Sigmoid colon (tissue), 7 donors: Measurements from ENCODE around the gene ENPP1. TPM values are rescaled to one million over a fixed set of nuclear protein-coding genes. Genes with fewer than 3 reads are reported as not detected.

ENCODE experiments used
- DNase-seq: peaks from one replicate; pipeline ENCODE4 v3.0.0-alpha.2; 2019
- H3K27ac ChIP-seq, 4 donors: fragments of 200-600 bp; sonication (generic); one replicate each; pipeline ENCODE4 v1.5.1; 2016 to 2019; ENCODE audit warnings: mild to moderate bottlenecking in 1 of 4
- H3K27me3 ChIP-seq, 3 donors: fragments of 200-600 bp; sonication (generic); one replicate each; pipeline ENCODE4 v1.5.1; 2019; ENCODE audit warnings: mild to moderate bottlenecking in 1 of 3
- H3K36me3 ChIP-seq, 4 donors: fragments of 200-600 bp; sonication (generic); one replicate each; pipeline ENCODE4 v1.5.1; 2016 to 2019
- H3K4me1 ChIP-seq, 4 donors: fragments of 200-600 bp; sonication (generic); one replicate each; pipeline ENCODE4 v1.5.1; 2017 to 2019
- H3K4me3 ChIP-seq, 4 donors: fragments of 200-600 bp; sonication (generic); one replicate each; pipeline ENCODE4 v1.5.1; 2017 to 2019; ENCODE audit warnings: mild to moderate bottlenecking in 2 of 4, moderate library complexity in 1 of 4
- H3K9me3 ChIP-seq, 4 donors: fragments of 200-600 bp in 3 of 4; sonication (generic) in 3 of 4; one replicate each; pipeline versions ENCODE4 v1.5.1 to v1.6.1; 2013 to 2019
- EP300 ChIP-seq, 4 donors: sonication (generic); formaldehyde crosslinking; IDR thresholded peaks; one replicate each; pipeline ENCODE4 v1.6.1; 2017; ENCODE audit warnings: antibody characterized with exemption in 4 of 4
- POLR2A ChIP-seq, 2 donors: fragments of 450-650 bp; IDR thresholded peaks; one replicate each; pipeline ENCODE4 v1.6.1; 2016; ENCODE audit warnings: antibody characterized with exemption in 2 of 2, mild to moderate bottlenecking in 2 of 2, moderate library complexity in 2 of 2
- POLR2AphosphoS5 ChIP-seq, 4 donors: sonication (generic); formaldehyde crosslinking; IDR thresholded peaks; one replicate each; pipeline ENCODE4 v1.6.1; 2017; ENCODE audit warnings: antibody characterized with exemption in 4 of 4
- WGBS, 2 donors: extraction: QIAGEN DNeasy Blood & Tissue Kit; methylation state at CpG; one replicate each; pipeline ENCODE4 v1.1.7; 2013; 5-methylcytosine and 5-hydroxymethylcytosine counted together
- intact Hi-C: fragments of 100-400 bp; cut with DNase I; formaldehyde crosslinking; loops from one replicate; pipeline ENCODE4 v1.15.1; 2023
- polyA plus RNA-seq, 3 donors: library from polyadenylated mRNA; stranded (reverse); fragments of 200-250 nt; gene quantifications; one replicate each; pipeline ENCODE4 v1.2.3, GENCODE V29; 2013
- total RNA-seq, 4 donors: library from RNA; depleted of rRNA; stranded (reverse); fragments of >200 nt; gene quantifications; one replicate each; pipeline ENCODE4 v1.1.0, GENCODE V29; 2016
- TF ChIP-seq, protein P1 (sequence below), 4 experiments: fragments of 450-650 bp in 3 of 4; fragments of 200-600 bp in 1 of 4; IDR thresholded peaks; one replicate each; pipeline ENCODE4 v1.5.1; 2016 to 2019; ENCODE audit warnings: antibody characterized with exemption in 4 of 4, mild to moderate bottlenecking in 3 of 4, moderate library complexity in 2 of 4
- donor health status: healthy with polysubstance abuse.
- donor health status: Bipolar disorder and iron deficiency.
- donor health status: healthy.

Gene ENPP1
- total RNA-seq: 1 to 10 TPM; 3.6 to 7.2 (median 4.2) TPM
- polyA plus RNA-seq: 1 to 10 TPM; 1.2 to 2.5 (median 2.1) TPM

DNA sequence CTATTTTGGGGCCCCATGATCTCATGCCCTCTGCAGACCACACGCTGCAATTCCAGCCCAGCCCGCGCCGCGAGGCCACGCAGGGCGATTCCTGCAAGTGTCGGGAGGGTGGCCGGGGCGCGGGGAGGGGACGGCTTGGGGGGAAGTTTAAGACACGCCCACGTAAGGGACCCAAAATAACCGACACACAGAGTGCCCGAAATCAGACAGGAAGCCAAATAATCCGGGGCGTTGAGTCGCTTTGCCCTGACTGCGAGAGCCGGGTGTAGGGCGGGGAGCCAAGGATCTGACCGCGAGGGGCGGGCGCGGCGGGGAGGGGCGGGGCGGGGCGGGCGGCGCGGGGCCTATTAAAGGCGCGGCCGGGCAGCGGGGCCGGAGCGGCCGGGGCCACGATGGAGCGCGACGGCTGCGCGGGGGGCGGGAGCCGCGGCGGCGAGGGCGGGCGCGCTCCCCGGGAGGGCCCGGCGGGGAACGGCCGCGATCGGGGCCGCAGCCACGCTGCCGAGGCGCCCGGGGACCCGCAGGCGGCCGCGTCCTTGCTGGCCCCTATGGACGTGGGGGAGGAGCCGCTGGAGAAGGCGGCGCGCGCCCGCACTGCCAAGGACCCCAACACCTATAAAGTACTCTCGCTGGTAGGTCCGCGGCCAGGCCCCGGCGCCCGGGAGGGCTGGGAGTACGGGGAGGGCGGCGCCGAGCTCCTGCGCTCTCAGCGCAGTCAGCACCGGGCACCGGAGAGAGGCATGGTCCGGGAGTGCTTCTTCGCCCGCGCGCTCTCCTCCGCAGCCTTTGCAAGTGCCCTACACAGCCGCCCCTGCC, at the start of gene ENPP1:
Gene ENPP1 (plus strand): TSS at position 377 of the 816 bp plus-strand sequence. CDS start 16 bp downstream, at position 393.
- H3K4me3 ChIP-seq: peak within 1 kb of the TSS; percentile 53 to 68 (median 66)
- TF ChIP-seq, protein P1, sequence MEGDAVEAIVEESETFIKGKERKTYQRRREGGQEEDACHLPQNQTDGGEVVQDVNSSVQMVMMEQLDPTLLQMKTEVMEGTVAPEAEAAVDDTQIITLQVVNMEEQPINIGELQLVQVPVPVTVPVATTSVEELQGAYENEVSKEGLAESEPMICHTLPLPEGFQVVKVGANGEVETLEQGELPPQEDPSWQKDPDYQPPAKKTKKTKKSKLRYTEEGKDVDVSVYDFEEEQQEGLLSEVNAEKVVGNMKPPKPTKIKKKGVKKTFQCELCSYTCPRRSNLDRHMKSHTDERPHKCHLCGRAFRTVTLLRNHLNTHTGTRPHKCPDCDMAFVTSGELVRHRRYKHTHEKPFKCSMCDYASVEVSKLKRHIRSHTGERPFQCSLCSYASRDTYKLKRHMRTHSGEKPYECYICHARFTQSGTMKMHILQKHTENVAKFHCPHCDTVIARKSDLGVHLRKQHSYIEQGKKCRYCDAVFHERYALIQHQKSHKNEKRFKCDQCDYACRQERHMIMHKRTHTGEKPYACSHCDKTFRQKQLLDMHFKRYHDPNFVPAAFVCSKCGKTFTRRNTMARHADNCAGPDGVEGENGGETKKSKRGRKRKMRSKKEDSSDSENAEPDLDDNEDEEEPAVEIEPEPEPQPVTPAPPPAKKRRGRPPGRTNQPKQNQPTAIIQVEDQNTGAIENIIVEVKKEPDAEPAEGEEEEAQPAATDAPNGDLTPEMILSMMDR (IDR thresholded peaks at IDR 0.05): peak in 3 of 4 experiments; percentile 21 to 52 (median 22)
- TF ChIP-seq POLR2AphosphoS5 (IDR thresholded peaks at IDR 0.05) (peak in 1 of 4 donors; percentile 43), EP300 (IDR thresholded peaks at IDR 0.05) (no peak), POLR2A (IDR thresholded peaks at IDR 0.05) (no peak)
- no peaks in the 10 kb centered on the region for H3K27me3 ChIP-seq
- peak; percentile 86 for DNase-seq
- WGBS, 2 donors: 1% methylated on average over 99 of the region's 99 CpGs
- H3K36me3 ChIP-seq: no peaks in the 10 kb centered on the region
- H3K9me3 ChIP-seq: no peaks in the 10 kb centered on the region
- peaks cover 0 to 8% (median 6%) of the 10 kb centered on the region in 4 donors for H3K4me1 ChIP-seq
- intact Hi-C loops: no loop called here
- peak within 1 kb of the TSS; percentile 72 to 74 (median 73) for H3K27ac ChIP-seq

DNA sequence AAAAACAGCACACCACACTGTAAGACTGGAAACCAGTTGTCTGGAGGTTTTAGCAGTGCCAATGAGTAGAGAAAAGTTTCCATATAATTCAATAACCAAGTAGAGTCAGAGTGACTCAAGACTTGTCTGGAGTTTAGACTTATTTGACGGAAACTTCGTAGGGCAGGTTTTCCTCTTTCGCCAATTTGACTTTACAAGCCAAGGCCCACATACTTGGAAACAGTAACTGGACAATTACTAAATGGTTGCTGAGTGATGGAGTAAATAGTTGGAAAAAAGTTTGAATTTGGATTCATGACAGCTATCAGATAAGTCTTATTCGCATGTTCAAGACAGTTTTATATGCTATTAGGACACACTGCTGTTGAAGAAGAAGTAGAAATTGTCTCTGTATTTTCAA, 48.9 kb upstream of the ENPP1 start:
- no peak overlapping the region for H3K4me3 ChIP-seq
- WGBS, 2 donors: 76 to 88% methylated on average over 4 of the region's 4 CpGs
- H3K27me3 ChIP-seq: no peaks in the 10 kb centered on the region
- no peaks in the 10 kb centered on the region for H3K4me1 ChIP-seq
- no peak overlapping the region for H3K27ac ChIP-seq
- no peak for DNase-seq
- H3K36me3 ChIP-seq: no peaks in the 10 kb centered on the region
- H3K9me3 ChIP-seq: no peaks in the 10 kb centered on the region
- TF ChIP-seq EP300 (IDR thresholded peaks at IDR 0.05) (no peak), POLR2A (IDR thresholded peaks at IDR 0.05) (no peak), POLR2AphosphoS5 (IDR thresholded peaks at IDR 0.05) (no peak)
- TF ChIP-seq, protein P1 (IDR thresholded peaks at IDR 0.05): no peak
- intact Hi-C loops: no loop called here

DNA sequence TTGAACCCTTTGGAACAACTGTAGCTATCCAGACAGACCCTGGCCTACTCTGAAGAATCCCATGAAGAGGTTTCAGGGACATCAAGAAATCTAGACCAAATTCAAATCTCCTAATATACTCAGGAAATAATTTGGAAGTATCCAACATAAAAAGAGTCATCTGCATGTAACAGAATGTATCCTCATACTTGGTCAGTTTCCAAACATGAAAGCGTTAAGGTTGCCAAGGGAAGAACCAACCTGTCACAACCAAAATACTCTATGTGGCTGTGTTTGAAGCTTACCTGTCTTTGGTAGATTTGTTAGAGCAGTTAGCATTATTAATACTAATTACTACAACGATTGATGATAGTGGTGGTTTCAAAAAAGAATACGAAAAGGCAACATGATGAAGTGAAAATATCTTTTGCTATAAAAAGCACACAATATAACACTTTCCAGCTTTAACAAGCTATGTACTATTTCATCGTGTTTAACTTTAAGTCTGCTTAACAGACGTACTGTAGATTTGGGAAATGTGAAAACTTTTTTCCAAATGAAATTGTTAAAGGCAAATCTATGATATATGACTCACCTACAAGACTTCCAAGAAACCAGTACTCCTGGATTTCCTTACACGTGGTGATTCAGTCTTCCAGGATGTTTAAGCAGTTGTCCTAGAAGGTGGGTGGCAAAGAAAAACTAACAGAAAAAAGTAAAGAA, 46.6 kb upstream of the ENPP1 start:
- H3K36me3 ChIP-seq: no peaks in the 10 kb centered on the region
- no peak overlapping the region for H3K27ac ChIP-seq
- no peak overlapping the region for H3K4me3 ChIP-seq
- no peaks in the 10 kb centered on the region for H3K4me1 ChIP-seq
- H3K9me3 ChIP-seq: no peaks in the 10 kb centered on the region
- intact Hi-C loops: no loop called here
- DNase-seq: no peak
- no peak for TF ChIP-seq POLR2AphosphoS5 (IDR thresholded peaks at IDR 0.05)
- TF ChIP-seq EP300 (IDR thresholded peaks at IDR 0.05): no peak
- 79 to 82% methylated on average over 6 of the region's 6 CpGs for WGBS, 2 donors
- no peaks in the 10 kb centered on the region for H3K27me3 ChIP-seq

DNA sequence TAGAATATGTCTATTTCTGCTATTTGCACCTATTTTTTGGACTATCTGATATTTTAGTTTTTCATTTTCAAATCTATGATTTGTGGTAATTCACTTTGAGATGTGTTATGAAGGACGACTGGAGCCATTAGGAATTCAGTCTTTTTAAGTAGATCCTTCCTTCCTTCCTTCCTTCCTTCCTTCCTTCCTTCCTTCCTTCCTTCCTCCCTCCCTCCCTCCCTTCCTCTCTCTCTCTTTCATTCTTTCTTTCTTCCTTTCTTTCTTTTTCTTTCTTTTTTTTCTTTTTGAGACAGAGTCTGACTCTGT, 46.1 kb upstream of the ENPP1 start:
- H3K4me1 ChIP-seq: no peaks in the 10 kb centered on the region
- no peak overlapping the region for H3K27ac ChIP-seq

DNA sequence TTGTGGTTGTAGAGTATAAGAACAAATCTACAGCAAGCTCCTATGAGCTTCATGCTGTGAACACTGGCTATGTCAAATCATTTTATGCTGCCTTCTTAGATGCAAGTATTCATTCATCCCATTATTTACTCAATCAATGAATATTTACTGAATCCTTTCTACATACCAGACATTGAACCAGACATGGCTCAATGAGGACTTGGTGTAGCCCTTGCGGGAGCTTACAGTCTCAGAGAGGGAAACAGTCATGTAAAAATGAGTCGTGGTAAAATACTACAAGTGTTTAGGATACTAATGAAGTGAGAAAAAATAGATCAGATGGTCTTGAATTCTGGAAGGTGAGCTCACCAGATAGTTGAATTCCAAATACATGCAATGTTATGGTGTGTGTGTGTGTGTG, 44.8 kb upstream of the ENPP1 start:
- TF ChIP-seq POLR2AphosphoS5 (IDR thresholded peaks at IDR 0.05) (no peak), POLR2A (IDR thresholded peaks at IDR 0.05) (no peak), EP300 (IDR thresholded peaks at IDR 0.05) (no peak)
- TF ChIP-seq, protein P1 (IDR thresholded peaks at IDR 0.05): no peak
- Histone ChIP-seq H3K27ac (no peak overlapping the region), H3K27me3 (no peaks in the 10 kb centered on the region), H3K4me1 (no peaks in the 10 kb centered on the region), H3K9me3 (no peaks in the 10 kb centered on the region), H3K4me3 (no peak overlapping the region), H3K36me3 (no peaks in the 10 kb centered on the region)
- intact Hi-C loops: no loop called here
- DNase-seq: no peak
- 94 to 96% methylated on average over 2 of the region's 2 CpGs for WGBS, 2 donors

More for the DNA sequence above, 46.1 kb upstream of the ENPP1 start:
- Histone ChIP-seq H3K36me3 (no peaks in the 10 kb centered on the region), H3K27me3 (no peaks in the 10 kb centered on the region), H3K4me3 (no peak overlapping the region), H3K9me3 (no peaks in the 10 kb centered on the region)
- no peak for DNase-seq
- TF ChIP-seq EP300 (IDR thresholded peaks at IDR 0.05) (no peak), POLR2A (IDR thresholded peaks at IDR 0.05) (no peak), POLR2AphosphoS5 (IDR thresholded peaks at IDR 0.05) (no peak)
- TF ChIP-seq, protein P1 (IDR thresholded peaks at IDR 0.05): no peak
- intact Hi-C loops: no loop called here
- 73 to 83% methylated on average over 1 of the region's 1 CpG for WGBS, 2 donors
